H9 (cell line): ENCODE measurements around the gene EPB41L4B. TPM values are rescaled to one million over a fixed set of nuclear protein-coding genes. Genes with fewer than 3 reads are reported as not detected.

Experiments
- DNase-seq: peaks from one replicate; pipeline ENCODE4 v3.0.0-alpha.2; 2017
- H2AFZ ChIP-seq: one replicate; pipeline ENCODE4 v1.6.1; 2013; ENCODE audit warnings: mild to moderate bottlenecking, low read length, control low read depth, moderate library complexity
- H2AK5ac ChIP-seq: 2 replicates; pipeline ENCODE4 v1.6.1; 2013; ENCODE audit warnings: low read length, control low read depth, mixed read lengths; ENCODE audit not compliant: insufficient read length
- H2BK120ac ChIP-seq: one replicate; pipeline ENCODE4 v1.6.1; 2013; ENCODE audit warnings: low read depth, mild to moderate bottlenecking, low read length, control low read depth, inconsistent platforms; ENCODE audit not compliant: poor library complexity, severe bottlenecking
- H2BK12ac ChIP-seq: 2 replicates; pipeline ENCODE4 v1.6.1; 2013; ENCODE audit warnings: low read length, control low read depth, mixed read lengths, low read depth; ENCODE audit not compliant: insufficient read length
- H2BK15ac ChIP-seq: 2 replicates; pipeline ENCODE4 v1.6.1; 2013; ENCODE audit warnings: low read depth, low read length, control low read depth
- H2BK20ac ChIP-seq: one replicate; pipeline ENCODE4 v1.6.1; 2013; ENCODE audit warnings: low read depth, mild to moderate bottlenecking, low read length, control low read depth, inconsistent platforms; ENCODE audit not compliant: poor library complexity, severe bottlenecking
- H2BK5ac ChIP-seq: 2 replicates; pipeline ENCODE4 v1.6.1; 2013; ENCODE audit warnings: low read length, control low read depth, mixed read lengths; ENCODE audit not compliant: insufficient read length
- H3K14ac ChIP-seq: 2 replicates; pipeline ENCODE4 v1.6.1; 2013; ENCODE audit warnings: low read length, control low read depth; ENCODE audit not compliant: insufficient read depth
- H3K18ac ChIP-seq: 2 replicates; pipeline ENCODE4 v1.6.1; 2013; ENCODE audit warnings: low read depth, mild to moderate bottlenecking, mixed read lengths, low read length, control low read depth; ENCODE audit not compliant: insufficient read length
- H3K23ac ChIP-seq: 2 replicates; pipeline ENCODE4 v1.6.1; 2013; ENCODE audit warnings: low read length, control low read depth, mixed read lengths, low read depth; ENCODE audit not compliant: insufficient read length
- H3K23me2 ChIP-seq: 2 replicates; pipeline ENCODE4 v1.6.1; 2013; ENCODE audit warnings: low read depth, mild to moderate bottlenecking, mixed read lengths, low read length, control low read depth; ENCODE audit not compliant: insufficient read length, poor library complexity, severe bottlenecking
- H3K27ac ChIP-seq: 2 replicates; pipeline ENCODE4 v1.5.1; 2013; ENCODE audit warnings: low read length, control low read depth, mixed read lengths, low read depth; ENCODE audit not compliant: insufficient read length
- H3K27me3 ChIP-seq: 2 replicates; pipeline ENCODE4 v1.6.1; 2013; ENCODE audit warnings: low read length, control low read depth, inconsistent platforms; ENCODE audit not compliant: insufficient read depth
- H3K4ac ChIP-seq: 2 replicates; pipeline ENCODE4 v1.6.1; 2013; ENCODE audit warnings: low read depth, mild to moderate bottlenecking, control low read depth, inconsistent platforms, low read length, moderate library complexity
- H3K4me1 ChIP-seq: 2 replicates; pipeline ENCODE4 v1.6.1; 2013; ENCODE audit warnings: low read length, control low read depth, inconsistent platforms; ENCODE audit not compliant: insufficient read depth
- H3K4me2 ChIP-seq: 2 replicates; pipeline ENCODE4 v1.6.1; 2013; ENCODE audit warnings: low read length, control low read depth, mixed read lengths; ENCODE audit not compliant: insufficient read length, insufficient read depth
- H3K56ac ChIP-seq: 2 replicates; pipeline ENCODE4 v1.6.1; 2013; ENCODE audit warnings: low read depth, mild to moderate bottlenecking, mixed read lengths, low read length, control low read depth; ENCODE audit not compliant: insufficient read length
- H3K79me1 ChIP-seq: 2 replicates; pipeline ENCODE4 v1.6.1; 2013; ENCODE audit warnings: low read depth, mild to moderate bottlenecking, moderate library complexity, low read length, control low read depth, inconsistent platforms; ENCODE audit not compliant: insufficient read depth, poor library complexity, severe bottlenecking
- H3K79me2 ChIP-seq: 2 replicates; pipeline ENCODE4 v1.6.1; 2013; ENCODE audit warnings: low read length, control low read depth, inconsistent platforms; ENCODE audit not compliant: insufficient read depth
- H3K9ac ChIP-seq: 2 replicates; pipeline ENCODE4 v1.6.1; 2013; ENCODE audit warnings: low read length, control low read depth, mixed read lengths; ENCODE audit not compliant: insufficient read length; ENCODE audit errors: extremely low read depth
- H3K9me3 ChIP-seq: one replicate; pipeline ENCODE4 v1.6.1; 2013; ENCODE audit warnings: low read depth, low read length, inconsistent platforms; ENCODE audit not compliant: control insufficient read depth
- H3T11ph ChIP-seq: one replicate; pipeline ENCODE4 v1.6.1; 2013; ENCODE audit warnings: mild to moderate bottlenecking, low read length, control low read depth, inconsistent platforms
- H4K20me1 ChIP-seq: one replicate; pipeline ENCODE4 v1.6.1; 2013; ENCODE audit not compliant: control insufficient read depth, insufficient read length, insufficient read depth
- H4K5ac ChIP-seq: 2 replicates; pipeline ENCODE4 v1.6.1; 2013; ENCODE audit warnings: low read depth, mild to moderate bottlenecking, mixed read lengths, low read length, control low read depth; ENCODE audit not compliant: insufficient read length
- H4K8ac ChIP-seq: replicated peaks from 2 replicates; pipeline ENCODE4 v1.6.1; 2013; ENCODE audit warnings: low read length, control low read depth, mixed read lengths, low read depth; ENCODE audit not compliant: insufficient read length
- H4K91ac ChIP-seq: 2 replicates; pipeline ENCODE4 v1.6.1; 2013; ENCODE audit warnings: low read depth, mild to moderate bottlenecking, moderate library complexity, mixed read lengths, low read length, control low read depth; ENCODE audit not compliant: insufficient read length
- H3K27ac Mint-ChIP-seq, 3 experiments: 2 replicates in 2 of 3; 3 replicates in 1 of 3; pipeline ENCODE4 v1.8.0; 2020 to 2021; ENCODE audit warnings: mixed read lengths in 3 of 3, mild to moderate bottlenecking in 1 of 3, moderate library complexity in 1 of 3
- H3K27me3 Mint-ChIP-seq: 2 replicates; pipeline ENCODE4 v1.8.0; 2021; ENCODE audit warnings: low read depth, mild to moderate bottlenecking, moderate library complexity, mixed read lengths
- H3K36me3 Mint-ChIP-seq, 3 experiments: 2 replicates in 2 of 3; 3 replicates in 1 of 3; pipeline ENCODE4 v1.8.0; 2020 to 2021; ENCODE audit warnings: low read depth in 3 of 3, mixed read lengths in 3 of 3; ENCODE audit not compliant: insufficient read depth in 1 of 3
- H3K4me1 Mint-ChIP-seq, 2 experiments: 2 replicates each; pipeline ENCODE4 v1.8.0; 2020; ENCODE audit warnings: mixed read lengths in 2 of 2
- H3K4me3 Mint-ChIP-seq, 2 experiments: 2 replicates in 1 of 2; 3 replicates in 1 of 2; pipeline ENCODE4 v1.8.0; 2020 to 2021; ENCODE audit warnings: mild to moderate bottlenecking in 2 of 2, mixed read lengths in 2 of 2, moderate library complexity in 1 of 2
- H3K9me3 Mint-ChIP-seq, 2 experiments: 2 replicates in 1 of 2; 3 replicates in 1 of 2; pipeline ENCODE4 v1.8.0; 2020; ENCODE audit warnings: mild to moderate bottlenecking in 2 of 2, mixed read lengths in 2 of 2, moderate library complexity in 1 of 2
- CTCF ChIP-seq: fragments of 200-600 bp; sonication (generic); conservative IDR thresholded peaks from 3 replicates; pipeline ENCODE4 v1.8.0; 2021; ENCODE audit warnings: antibody characterized with exemption, mild to moderate bottlenecking
- total RNA-seq: library from RNA; stranded (reverse); gene quantifications from 2 replicates; pipeline ENCODE4 v1.2.1, GENCODE V29; 2021

The EPB41L4B gene
- total RNA-seq, 1 experiment from 2014 or later = 18.9 TPM

GRCh38 chr9:109290385-109290784 is 30.5 kb downstream of the EPB41L4B start:
- no peak overlapping the region for H2BK20ac ChIP-seq
- no peak overlapping the region for H2BK120ac ChIP-seq
- H3K27ac ChIP-seq = no peak overlapping the region
- no peak overlapping the region for H2BK5ac ChIP-seq
- no peak overlapping the region for H2AFZ ChIP-seq
- H4K8ac ChIP-seq = no peak overlapping the region
- no peak overlapping the region for H3K4me2 ChIP-seq
- no peak overlapping the region for H4K5ac ChIP-seq
- no peak overlapping the region for H3K56ac ChIP-seq
- H2BK15ac ChIP-seq = no peak overlapping the region
- H3K9me3 ChIP-seq = no peaks in the 10 kb centered on the region
- H4K20me1 ChIP-seq = no peaks in the 10 kb centered on the region
- H3K79me1 ChIP-seq = no peaks in the 10 kb centered on the region
- no peaks in the 10 kb centered on the region for H3K27me3 ChIP-seq
- Mint-ChIP-seq H3K27ac (no peak overlapping the region), H3K27me3 (no peaks in the 10 kb centered on the region), H3K36me3 (no peaks in the 10 kb centered on the region), H3K4me3 (no peak overlapping the region), H3K9me3 (no peaks in the 10 kb centered on the region), H3K4me1 (peaks cover 10 to 13% of the 10 kb centered on the region in 2 experiments)
- H3K4me1 ChIP-seq = no peaks in the 10 kb centered on the region; the same call in 1 of the 2 replicates
- H3T11ph ChIP-seq = no peak overlapping the region
- TF ChIP-seq CTCF = no peak
- H3K18ac ChIP-seq = no peak overlapping the region
- no peak overlapping the region for H4K91ac ChIP-seq
- no peak overlapping the region for H2AK5ac ChIP-seq
- peaks cover 11% of the 10 kb centered on the region; the same call in 1 of the 2 replicates for H3K79me2 ChIP-seq
- no peak for DNase-seq
- H2BK12ac ChIP-seq = no peak overlapping the region
- no peak overlapping the region for H3K9ac ChIP-seq
- H3K14ac ChIP-seq = no peak overlapping the region
- H3K23ac ChIP-seq = no peak overlapping the region
- no peaks in the 10 kb centered on the region for H3K23me2 ChIP-seq
- no peak overlapping the region for H3K4ac ChIP-seq
